OCI-LY1 (cell line): ENCODE results near the gene CRK.

Source experiments
- H2AFZ ChIP-seq: fragments of 200-600 bp; sonication (generic), shearing (Covaris generic); 2 replicates; pipeline ENCODE4 v1.6.0; 2014; ENCODE audit warnings: antibody characterized with exemption, mild to moderate bottlenecking, low read length
- H3F3A ChIP-seq: fragments of 200-600 bp; sonication (generic), shearing (Covaris generic); 2 replicates; pipeline ENCODE4 v1.6.0; 2014; ENCODE audit warnings: mild to moderate bottlenecking, antibody characterized with exemption, low read length, moderate library complexity; ENCODE audit not compliant: insufficient read depth
- H3K27ac ChIP-seq: fragments of 200-600 bp; sonication (generic); 2 replicates; pipeline ENCODE4 v1.5.1; 2014; ENCODE audit warnings: low read length, mixed run types, mild to moderate bottlenecking, low read depth; ENCODE audit not compliant: poor library complexity, severe bottlenecking
- H3K27me3 ChIP-seq: fragments of 200-600 bp; sonication (generic); 2 replicates; pipeline ENCODE4 v1.6.0; 2014; ENCODE audit warnings: antibody characterized with exemption, mild to moderate bottlenecking, low read length, moderate library complexity; ENCODE audit not compliant: insufficient read depth
- H3K36me3 ChIP-seq: fragments of 200-600 bp; sonication (generic); 2 replicates; pipeline ENCODE4 v1.6.1; 2014; ENCODE audit warnings: mild to moderate bottlenecking, antibody characterized with exemption, low read length, moderate library complexity, mixed read lengths; ENCODE audit not compliant: insufficient read depth
- H3K4me1 ChIP-seq: fragments of 200-600 bp; sonication (generic); 2 replicates; pipeline ENCODE4 v1.5.1; 2014; ENCODE audit warnings: mild to moderate bottlenecking, low read length, moderate library complexity; ENCODE audit not compliant: insufficient read depth, severe bottlenecking
- H3K4me2 ChIP-seq: fragments of 200-600 bp; sonication (generic), shearing (Covaris generic); 2 replicates; pipeline ENCODE4 v1.6.1; 2014; ENCODE audit warnings: low read length
- H3K4me3 ChIP-seq: fragments of 200-600 bp; sonication (generic); 2 replicates; pipeline ENCODE4 v1.5.1; 2014; ENCODE audit warnings: low read length, low read depth, mild to moderate bottlenecking, mixed read lengths; ENCODE audit not compliant: poor library complexity, severe bottlenecking
- H3K79me2 ChIP-seq: fragments of 200-600 bp; shearing (Covaris generic); 2 replicates; pipeline ENCODE4 v1.6.1; 2016; ENCODE audit warnings: mixed run types, low read length, mixed read lengths; ENCODE audit not compliant: insufficient read depth
- H3K9ac ChIP-seq: fragments of 200-600 bp; sonication (generic), shearing (Covaris generic); 2 replicates; pipeline ENCODE4 v1.6.1; 2014; ENCODE audit warnings: mild to moderate bottlenecking, low read length, mixed read lengths
- H3K9me2 ChIP-seq: fragments of 200-600 bp; sonication (generic), shearing (Covaris generic); 2 replicates; pipeline ENCODE4 v1.6.1; 2014; ENCODE audit warnings: low read depth, mild to moderate bottlenecking, low read length, mixed read lengths
- H3K9me3 ChIP-seq: fragments of 200-600 bp; shearing (Covaris generic); 2 replicates; pipeline ENCODE4 v1.6.1; 2014; ENCODE audit warnings: low read length, mixed read lengths
- H4K20me1 ChIP-seq: fragments of 200-600 bp; sonication (generic), shearing (Covaris generic); 2 replicates; pipeline ENCODE4 v1.6.0; 2016; ENCODE audit warnings: mild to moderate bottlenecking, low read length; ENCODE audit not compliant: insufficient read depth
- CTCF ChIP-seq: fragments of 200-600 bp; sonication (generic), shearing (Covaris generic); IDR thresholded peaks from 2 replicates; pipeline ENCODE4 v1.5.1; 2017; ENCODE audit warnings: mild to moderate bottlenecking, antibody characterized with exemption, low read length, moderate library complexity, mixed read lengths
- EZH2 ChIP-seq: fragments of 200-600 bp; sonication (generic), shearing (Covaris generic); IDR thresholded peaks from 2 replicates; pipeline ENCODE4 v1.8.0; 2017; ENCODE audit warnings: borderline replicate concordance, mixed run types, mild to moderate bottlenecking, antibody characterized with exemption, low read length, moderate library complexity, mixed read lengths

The CRK gene

GRCh38 chr17:1492249-1493206 lies 36.5 kb upstream of the CRK start, which contains the start of gene MYO1C:
TSS of gene MYO1C (minus strand) at chr17:1492686. CDS start at chr17:1492487, 199 bp downstream.
- Histone ChIP-seq H3K9ac (peak within 1 kb of the TSS; percentile 62; the same call in 1 of the 2 replicates), H3K9me2 (no peaks in the 10 kb centered on the region), H3K4me3 (peak within 1 kb of the TSS; percentile 62), H3K27me3 (no peaks in the 10 kb centered on the region), H3K4me1 (peaks cover 32% of the 10 kb centered on the region), H3K36me3 (peaks cover 9% of the 10 kb centered on the region; the same call in 1 of the 2 replicates), H3F3A (no peaks in the 10 kb centered on the region), H3K4me2 (peak within 1 kb of the TSS; percentile 90), H3K9me3 (no peaks in the 10 kb centered on the region), H3K27ac (no peak within 1 kb of the TSS), H3K79me2 (no peaks in the 10 kb centered on the region), H2AFZ (no peak within 1 kb of the TSS), H4K20me1 (no peaks in the 10 kb centered on the region)
- no peak for TF ChIP-seq CTCF
- no peak for TF ChIP-seq EZH2

- H3K36me3 ChIP-seq = peaks cover 5% of the 10 kb centered on the region; the same call in 1 of the 2 replicates
- peak overlapping the region; percentile 78 for H3K9ac ChIP-seq
- no peaks in the 10 kb centered on the region for H3K27me3 ChIP-seq
- no peaks in the 10 kb centered on the region for H4K20me1 ChIP-seq
- H3K4me1 ChIP-seq = peaks cover 41% of the 10 kb centered on the region
- peak overlapping the region; percentile 80 for H3K4me3 ChIP-seq
- no peaks in the 10 kb centered on the region for H3K9me3 ChIP-seq
- H3K27ac ChIP-seq = no peak overlapping the region
- TF ChIP-seq EZH2 = no peak
- TF ChIP-seq CTCF = no peak
- peak overlapping the region; percentile 90 for H3K4me2 ChIP-seq
- no peaks in the 10 kb centered on the region for H3K79me2 ChIP-seq
- no peak overlapping the region for H2AFZ ChIP-seq
- no peaks in the 10 kb centered on the region for H3F3A ChIP-seq
- no peaks in the 10 kb centered on the region for H3K9me2 ChIP-seq
These were observed 35.6 kb upstream of the CRK start for GRCh38 chr17:1491443-1492248.

GRCh38 chr17:1490643-1491442 lies 34.8 kb upstream of the CRK start:
- Histone ChIP-seq H3K9me3 (no peaks in the 10 kb centered on the region), H3K79me2 (no peaks in the 10 kb centered on the region), H3K9me2 (no peaks in the 10 kb centered on the region), H2AFZ (no peak overlapping the region), H4K20me1 (no peaks in the 10 kb centered on the region), H3K36me3 (peaks cover 5% of the 10 kb centered on the region; the same call in 1 of the 2 replicates), H3F3A (no peaks in the 10 kb centered on the region), H3K27ac (peak overlapping the region; percentile 40), H3K4me1 (peaks cover 48% of the 10 kb centered on the region), H3K4me3 (peak overlapping the region; percentile 80), H3K9ac (peak overlapping the region; percentile 78), H3K4me2 (peak overlapping the region; percentile 87), H3K27me3 (no peaks in the 10 kb centered on the region)
- TF ChIP-seq CTCF = no peak
- no peak for TF ChIP-seq EZH2
